Fibroblast of skin of abdomen (primary cell): Measurements from ENCODE around the gene COL4A2.

Experiments
- DNase-seq: peaks from one replicate; pipeline ENCODE4 v3.0.0-alpha.2; 2013

Gene COL4A2

DNA sequence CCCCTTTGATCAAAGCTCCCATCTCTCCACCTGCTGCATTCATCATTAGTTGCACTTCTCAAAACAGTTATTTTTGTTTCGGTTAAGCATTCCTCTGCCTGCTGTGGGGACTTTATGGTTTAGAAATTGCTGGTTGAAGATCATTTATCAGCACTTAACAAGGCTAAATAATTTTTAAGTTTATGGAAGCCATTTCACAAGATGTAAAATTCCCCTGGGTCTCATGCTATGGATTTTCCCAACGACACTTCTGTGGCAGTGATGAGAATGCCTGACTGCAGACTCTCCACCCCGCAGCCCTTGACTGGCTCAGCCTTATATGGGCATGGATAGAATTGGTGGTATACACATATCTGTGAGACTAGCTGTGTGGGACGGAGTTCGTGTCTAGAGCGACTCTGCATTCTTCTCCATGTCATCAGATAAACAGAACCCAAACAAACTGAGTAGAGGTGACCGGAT lies 52.8 kb downstream of the COL4A2 start:
- peak; percentile 55 for DNase-seq

GRCh38 chr13:110360598-110360997 lies 53.5 kb downstream of the COL4A2 start:
- DNase-seq, result no peak

GRCh38 chr13:110361365-110361911 lies 54.4 kb downstream of the COL4A2 start:
- DNase-seq, result peak; percentile 77

DNA sequence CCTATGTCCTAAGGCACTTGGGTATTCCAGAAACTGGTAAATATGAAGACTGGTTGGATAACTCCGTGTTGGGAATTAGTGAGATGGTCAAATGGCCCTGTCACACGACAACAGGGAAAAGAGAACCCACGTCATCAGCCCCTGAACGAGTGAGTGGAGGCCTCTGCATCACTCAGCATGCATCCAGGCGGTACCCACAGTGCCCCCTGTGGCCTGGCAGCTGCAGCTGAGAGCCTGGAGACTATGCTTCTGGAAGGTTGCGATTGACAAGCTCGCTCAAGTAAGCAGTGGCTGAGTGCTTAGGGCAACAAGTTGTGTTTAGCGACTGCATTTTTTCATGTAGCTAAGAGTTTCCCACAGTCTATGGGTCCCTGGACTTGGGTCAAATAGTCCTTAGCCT lies 55.9 kb downstream of the COL4A2 start:
- DNase-seq, result no peak

- no peak for DNase-seq
Observed at GRCh38 chr13:110364081-110364480, 57.0 kb downstream of the COL4A2 start.

GRCh38 chr13:110365876-110366275 lies 58.8 kb downstream of the COL4A2 start:
- no peak for DNase-seq

GRCh38 chr13:110366733-110367132 lies 59.6 kb downstream of the COL4A2 start:
- DNase-seq, result no peak

- no peak for DNase-seq
Observed at GRCh38 chr13:110367620-110368019, 60.5 kb downstream of the COL4A2 start.

GRCh38 chr13:110368408-110368807 lies 61.3 kb downstream of the COL4A2 start:
- DNase-seq, result no peak

- DNase-seq, result no peak
Observed at GRCh38 chr13:110369400-110369799, 62.3 kb downstream of the COL4A2 start.

DNA sequence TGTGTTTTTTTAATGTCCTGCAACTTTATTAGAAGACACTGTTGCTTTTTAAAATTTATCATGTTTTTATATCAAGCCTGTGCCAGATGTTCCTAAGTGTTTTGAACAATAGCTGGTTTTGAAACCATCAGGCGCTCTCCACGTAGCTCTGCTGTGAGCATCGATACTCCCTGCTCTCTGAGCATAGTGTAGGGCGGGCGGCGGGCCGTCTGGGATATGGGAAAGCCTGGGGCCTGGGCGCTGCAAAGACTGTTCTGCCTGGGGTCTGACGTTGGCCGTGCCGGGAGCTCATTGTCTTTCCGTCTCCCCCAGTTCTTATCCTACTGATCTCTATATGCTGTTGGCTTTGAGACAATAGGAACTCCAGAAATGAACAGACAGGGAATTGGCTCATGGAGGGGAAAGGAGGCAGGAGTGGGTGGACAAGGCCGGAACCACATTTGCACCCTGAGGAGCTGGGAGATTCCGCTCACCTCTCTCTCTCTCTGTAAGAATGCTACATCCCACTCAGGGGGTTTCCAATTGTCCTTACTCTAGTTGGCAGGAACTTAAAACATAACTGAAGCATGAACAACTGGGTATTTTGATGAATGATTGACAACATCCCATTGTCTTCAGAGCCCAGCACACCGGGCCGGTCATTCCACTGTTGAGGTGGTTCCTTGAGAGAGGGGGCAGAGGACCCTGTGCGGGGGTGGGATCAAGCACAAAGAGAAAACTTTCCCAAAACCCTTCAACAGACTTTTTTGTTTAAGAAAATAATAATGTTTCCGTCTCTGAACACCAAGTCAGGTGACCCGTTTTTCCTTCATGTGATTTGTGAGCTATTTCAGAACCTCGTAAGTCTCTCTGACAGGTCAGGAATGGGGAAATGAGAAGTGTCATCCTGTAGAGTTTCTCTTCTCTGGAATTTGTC lies 64.7 kb downstream of the COL4A2 start:
- DNase-seq, result no peak

DNA sequence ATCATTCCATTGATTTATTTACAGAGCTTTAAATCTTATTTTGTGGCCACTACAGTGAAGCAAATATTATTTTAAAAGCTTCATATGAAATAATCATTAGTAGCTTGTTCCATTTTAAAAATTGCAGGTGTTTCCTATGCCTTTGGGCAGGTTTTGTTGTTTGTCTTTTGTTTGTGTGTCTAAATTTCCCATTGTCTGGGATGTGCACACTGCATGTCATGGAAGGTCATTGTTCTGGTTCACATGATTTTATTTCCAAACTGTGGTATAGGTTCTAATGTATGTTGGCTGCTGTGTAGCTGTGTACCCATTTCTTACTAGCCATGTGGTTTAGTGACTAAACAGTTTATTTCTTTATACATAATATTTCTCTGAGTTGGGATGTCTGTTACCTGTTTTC lies 65.6 kb downstream of the COL4A2 start:
- no peak for DNase-seq

GRCh38 chr13:110373617-110374016 lies 66.5 kb downstream of the COL4A2 start:
- no peak for DNase-seq

GRCh38 chr13:110374431-110375370 lies 67.6 kb downstream of the COL4A2 start:
- no peak for DNase-seq

DNA sequence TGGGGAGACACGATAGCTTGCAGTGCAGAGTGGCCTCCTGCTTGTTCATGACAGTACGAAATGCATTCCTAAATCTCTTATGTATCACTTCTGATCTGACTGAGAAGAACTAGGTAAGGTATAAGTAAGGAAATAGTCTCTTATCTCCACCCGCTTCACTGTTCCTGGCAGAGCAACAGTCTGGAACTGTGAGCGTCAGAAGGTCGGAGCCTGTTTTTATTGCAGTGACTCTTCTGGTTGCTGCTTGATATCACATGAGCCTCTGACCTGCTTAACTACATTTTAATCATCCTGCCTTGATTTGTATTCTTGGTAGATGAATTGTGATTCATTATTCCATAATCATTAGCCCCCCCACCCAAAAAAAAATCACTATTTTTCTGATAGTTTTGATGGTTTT lies 69.0 kb downstream of the COL4A2 start:
- no peak for DNase-seq

DNA sequence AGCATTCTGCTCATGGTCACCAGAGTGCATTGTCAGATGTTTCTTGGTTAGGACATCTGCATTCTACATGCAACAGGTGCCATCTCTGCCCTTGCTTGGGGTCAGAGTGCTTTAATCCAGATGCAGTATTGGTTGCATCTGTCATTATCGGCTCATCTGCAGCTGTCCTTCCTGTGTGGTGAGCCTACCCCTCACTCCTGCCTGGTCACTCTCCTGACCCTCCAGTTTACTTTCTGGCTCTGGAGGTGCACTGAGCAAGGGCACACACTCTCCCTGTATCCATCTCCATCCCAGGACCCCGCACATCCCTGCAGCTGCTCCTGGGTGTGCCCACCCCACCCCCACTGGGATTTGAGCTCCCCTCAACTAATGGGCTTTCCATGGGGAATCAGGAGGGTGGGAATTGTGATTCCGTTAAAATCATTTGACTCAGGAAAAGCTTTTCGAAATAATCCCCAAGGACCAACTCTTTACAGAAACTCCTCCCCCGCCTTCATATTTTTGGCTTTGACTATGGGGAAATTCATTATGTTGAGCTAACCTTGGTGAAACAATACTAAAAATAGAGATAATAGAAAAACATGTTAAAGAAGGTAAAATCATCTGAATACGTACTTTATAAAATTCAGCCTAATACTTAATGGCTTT lies 70.2 kb downstream of the COL4A2 start:
- no peak for DNase-seq

DNA sequence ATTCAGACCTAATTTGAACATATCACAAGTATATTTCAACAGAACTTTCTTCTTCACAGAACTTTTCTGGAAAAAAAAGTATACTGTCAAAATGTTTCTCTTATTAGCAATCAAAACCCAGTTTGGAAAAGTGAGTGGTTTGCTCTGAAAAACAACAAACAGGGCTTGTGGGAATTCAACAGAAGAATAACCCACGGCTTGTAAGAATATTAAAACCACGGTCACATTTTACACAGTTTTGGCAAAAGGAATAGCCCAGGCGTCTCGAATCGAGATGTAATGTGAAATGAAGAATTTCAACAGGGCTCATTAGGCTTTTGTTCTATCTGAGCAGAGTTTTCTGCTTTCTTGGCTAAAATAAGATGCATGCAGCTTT lies 70.7 kb downstream of the COL4A2 start:
- no peak for DNase-seq

DNA sequence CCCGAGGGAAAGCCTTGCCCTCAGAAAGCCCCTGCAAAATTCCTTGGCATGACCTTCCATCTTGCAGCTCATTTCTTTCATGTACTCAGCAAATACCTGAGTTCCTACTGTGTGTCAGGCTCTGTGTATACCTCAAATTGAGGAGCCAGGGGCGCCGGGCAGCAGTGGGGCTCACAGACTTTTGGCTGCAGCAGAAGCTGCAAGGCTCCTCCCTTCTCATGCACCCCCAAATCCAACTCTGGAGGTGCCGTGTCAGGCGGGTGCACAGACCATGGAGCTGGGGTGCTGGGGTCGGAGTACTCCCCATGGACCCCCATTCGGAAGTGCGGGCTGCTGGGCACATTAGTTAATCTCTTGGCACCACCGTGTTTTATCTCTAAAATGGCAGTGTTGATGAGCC lies 72.3 kb downstream of the COL4A2 start:
- DNase-seq, result no peak

GRCh38 chr13:110379905-110380341 lies 72.8 kb downstream of the COL4A2 start:
- DNase-seq, result peak; percentile 81

DNA sequence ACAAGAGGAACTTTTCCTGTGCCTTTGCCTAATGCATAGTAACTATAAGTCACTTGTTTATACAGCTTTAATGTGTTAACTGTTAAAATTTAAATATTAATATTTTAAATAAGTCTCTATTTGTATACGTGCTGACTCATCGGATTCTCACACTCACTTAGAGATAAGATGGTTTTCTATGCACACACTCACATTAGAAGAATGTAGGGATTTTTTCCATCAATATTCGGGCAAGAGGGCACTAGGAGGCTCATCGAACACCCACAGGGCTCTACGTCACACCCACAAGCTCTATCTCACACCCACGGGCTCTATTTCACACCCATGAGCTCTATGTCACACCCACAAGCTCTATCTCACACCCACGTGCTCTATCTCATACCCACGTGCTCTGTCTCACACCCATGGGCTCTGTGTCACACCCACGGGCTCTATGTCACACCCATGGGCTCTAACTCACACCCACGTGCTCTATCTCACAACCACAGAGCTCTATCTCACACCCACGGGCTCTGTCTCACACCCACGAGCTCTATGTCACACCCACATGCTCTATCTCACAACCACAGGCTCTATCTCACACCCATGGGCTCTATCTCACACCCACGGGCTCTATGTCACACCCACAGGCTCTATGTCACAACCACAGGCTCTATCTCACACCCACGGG lies 73.4 kb downstream of the COL4A2 start:
- peak; percentile 78 for DNase-seq

DNA sequence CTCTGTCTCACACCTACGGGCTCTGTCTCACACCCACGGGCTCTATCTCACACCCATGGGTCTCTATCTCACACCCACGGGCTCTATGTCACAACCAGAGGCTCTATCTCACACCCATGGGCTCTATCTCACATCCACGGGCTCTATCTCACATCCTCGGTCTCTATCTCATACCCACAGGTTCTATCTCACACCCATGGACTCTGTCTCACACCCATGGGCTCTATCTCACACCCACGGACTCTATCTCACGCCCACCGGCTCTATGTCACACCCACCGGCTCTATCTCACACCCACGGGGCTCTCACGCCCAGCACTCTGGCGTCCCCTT lies 73.9 kb downstream of the COL4A2 start:
- no peak for DNase-seq

DNA sequence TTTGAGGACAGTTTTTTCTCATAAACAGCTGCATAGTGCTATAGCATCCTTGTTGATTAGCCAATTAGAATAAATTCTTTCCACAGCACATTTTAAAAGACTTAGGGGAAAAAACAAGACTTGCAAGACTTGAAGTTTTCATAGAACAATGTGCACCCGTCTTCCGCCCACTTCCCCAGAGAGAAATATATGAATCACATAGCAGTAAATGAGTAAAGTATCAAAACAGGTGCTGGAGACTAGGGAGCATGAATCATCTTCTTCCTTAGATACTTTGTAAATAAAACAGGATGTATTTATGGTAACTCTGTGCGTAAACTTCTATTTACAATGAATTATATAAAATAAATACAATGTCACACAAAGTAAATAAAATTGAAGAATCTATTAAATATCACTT lies 75.1 kb downstream of the COL4A2 start:
- DNase-seq, result no peak
